ENCODE data around the gene OR1B1.

DNA sequence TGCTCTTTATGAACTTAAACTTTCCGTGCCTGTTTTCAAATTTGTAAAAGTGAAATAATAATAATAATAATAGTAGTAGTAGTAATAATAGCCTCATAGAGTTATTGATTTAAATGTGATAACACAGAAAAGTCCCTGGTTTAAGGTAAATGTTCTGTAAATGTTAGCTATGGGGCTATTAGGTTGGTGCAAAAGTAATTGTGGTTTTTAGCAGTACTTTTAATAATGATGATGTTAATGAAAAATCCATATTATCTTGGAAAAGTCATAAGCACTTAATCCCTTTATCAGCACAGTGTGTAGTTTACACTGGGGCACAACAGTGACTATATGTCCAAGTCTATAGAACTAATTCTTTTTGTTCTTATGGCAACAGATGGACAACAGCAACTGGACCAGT is 43.1 kb downstream of the OR1B1 start, which contains the start of gene OR1Q1:
- no peak for TF ChIP-seq BACH2 (CRISPR knock-in tag; IDR thresholded peaks at IDR 0.05; ENCODE audit: borderline replicate concordance)
- no peak for TF ChIP-seq ZFP3 (CRISPR knock-in tag; IDR thresholded peaks at IDR 0.05)
- no peak for TF ChIP-seq PATZ1 (CRISPR knock-in tag; IDR thresholded peaks at IDR 0.05; ENCODE audit: borderline replicate concordance)
- TF ChIP-seq, protein P1, sequence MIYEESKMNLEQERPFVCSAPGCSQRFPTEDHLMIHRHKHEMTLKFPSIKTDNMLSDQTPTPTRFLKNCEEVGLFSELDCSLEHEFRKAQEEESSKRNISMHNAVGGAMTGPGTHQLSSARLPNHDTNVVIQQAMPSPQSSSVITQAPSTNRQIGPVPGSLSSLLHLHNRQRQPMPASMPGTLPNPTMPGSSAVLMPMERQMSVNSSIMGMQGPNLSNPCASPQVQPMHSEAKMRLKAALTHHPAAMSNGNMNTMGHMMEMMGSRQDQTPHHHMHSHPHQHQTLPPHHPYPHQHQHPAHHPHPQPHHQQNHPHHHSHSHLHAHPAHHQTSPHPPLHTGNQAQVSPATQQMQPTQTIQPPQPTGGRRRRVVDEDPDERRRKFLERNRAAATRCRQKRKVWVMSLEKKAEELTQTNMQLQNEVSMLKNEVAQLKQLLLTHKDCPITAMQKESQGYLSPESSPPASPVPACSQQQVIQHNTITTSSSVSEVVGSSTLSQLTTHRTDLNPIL (CRISPR knock-in tag; IDR thresholded peaks at IDR 0.05; ENCODE audit: low read depth), result no peak
